GM04503 (cell line): Measurements from ENCODE around the gene ATP11A.

Source experiments
- DNase-seq: peaks from one replicate; pipeline ENCODE4 v3.0.0-alpha.2; 2012; ENCODE audit warnings: low read depth

The ATP11A gene

GRCh38 chr13:112819816-112820215 is 130.0 kb downstream of the ATP11A start:
- DNase-seq: no peak

GRCh38 chr13:112820318-112820717 is 130.5 kb downstream of the ATP11A start:
- no peak for DNase-seq

GRCh38 chr13:112821340-112822055 is 131.7 kb downstream of the ATP11A start:
- peak; percentile 35 for DNase-seq

- DNase-seq: no peak
Observed at GRCh38 chr13:112822851-112823250, 133.0 kb downstream of the ATP11A start.

GRCh38 chr13:112824429-112824828 is 134.6 kb downstream of the ATP11A start:
- DNase-seq: no peak

GRCh38 chr13:112825071-112825470 is 135.2 kb downstream of the ATP11A start:
- no peak for DNase-seq

- no peak for DNase-seq
Observed at GRCh38 chr13:112825875-112826274, 136.0 kb downstream of the ATP11A start.

- no peak for DNase-seq
Observed at GRCh38 chr13:112826565-112826964, 136.7 kb downstream of the ATP11A start.

- no peak for DNase-seq
Observed at GRCh38 chr13:112828082-112828699, 138.4 kb downstream of the ATP11A start.

GRCh38 chr13:112828756-112829155 is 138.9 kb downstream of the ATP11A start:
- no peak for DNase-seq

- no peak for DNase-seq
Observed at GRCh38 chr13:112831196-112831595, 141.4 kb downstream of the ATP11A start.

GRCh38 chr13:112831801-112832200 is 142.0 kb downstream of the ATP11A start:
- DNase-seq: no peak

GRCh38 chr13:112832811-112833210 is 143.0 kb downstream of the ATP11A start:
- DNase-seq: no peak

- no peak for DNase-seq
Observed at GRCh38 chr13:112833551-112834257, 143.9 kb downstream of the ATP11A start.

GRCh38 chr13:112835344-112835743 is 145.5 kb downstream of the ATP11A start:
- DNase-seq: no peak

GRCh38 chr13:112835796-112836195 is 146.0 kb downstream of the ATP11A start:
- no peak for DNase-seq

GRCh38 chr13:112836940-112837339 is 147.1 kb downstream of the ATP11A start:
- DNase-seq: no peak

- DNase-seq: peak; percentile 21
Observed at GRCh38 chr13:112837371-112838037, 147.7 kb downstream of the ATP11A start.

GRCh38 chr13:112838038-112838841 is 148.4 kb downstream of the ATP11A start:
- DNase-seq: no peak

GRCh38 chr13:112838842-112839117 is 148.9 kb downstream of the ATP11A start:
- no peak for DNase-seq

GRCh38 chr13:112839356-112840105 is 149.7 kb downstream of the ATP11A start:
- peak; percentile 68 for DNase-seq
